ENCODE results near the gene IKZF3.

IKZF3 gene

GRCh38 chr17:39835038-39835786 is 28.9 kb downstream of the IKZF3 start:
- H3K36me3 ChIP-seq (ENCODE audit: insufficient read depth), result peaks cover 18% of the 10 kb centered on the region; the same call in 1 of the 2 replicates
- no peak overlapping the region for H2AFZ ChIP-seq (ENCODE audit: low read depth)
- no peaks in the 10 kb centered on the region for H3K27me3 ChIP-seq (ENCODE audit: insufficient read depth, low read depth)
- H3K27ac ChIP-seq, result no peak overlapping the region; the same call in 1 of the 2 replicates
- no peak overlapping the region for H3K9ac ChIP-seq
- H4K20me1 ChIP-seq (ENCODE audit: insufficient read depth), result no peaks in the 10 kb centered on the region
- no peak overlapping the region; the same call in 1 of the 2 replicates for H3K4me2 ChIP-seq
- TF ChIP-seq CTCF (conservative IDR thresholded peaks at IDR 0.05; ENCODE audit: low read depth, low read length), result no peak
- H3K4me3 ChIP-seq (IDR thresholded peaks at IDR 0.05; ENCODE audit: insufficient read depth, low read depth, low read length), result no peak overlapping the region
- peaks cover 93% of the 10 kb centered on the region for H3K79me2 ChIP-seq (ENCODE audit: insufficient read depth, low read depth)
- H3K4me1 ChIP-seq (ENCODE audit: low read depth, poor library complexity, severe bottlenecking), result peaks cover 62% of the 10 kb centered on the region

DNA sequence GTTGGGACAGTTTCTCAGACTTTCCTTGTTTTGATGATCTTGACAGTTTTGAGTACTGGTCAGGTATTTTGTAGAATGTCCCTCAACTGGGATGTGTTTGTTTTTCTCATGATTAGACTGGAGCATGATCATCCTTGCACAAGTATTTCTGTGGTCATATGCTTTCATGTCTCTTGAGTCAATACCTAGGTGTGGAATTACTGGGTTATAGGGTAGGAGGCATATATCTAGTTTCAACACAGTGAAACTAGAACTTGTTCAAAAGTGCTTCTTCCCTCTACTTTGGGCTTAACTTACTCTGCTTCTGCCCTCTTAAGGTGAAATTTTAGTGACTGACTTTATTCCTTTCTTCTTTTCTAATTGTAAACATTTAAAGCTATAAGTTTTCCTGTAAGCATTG is 30.1 kb downstream of the IKZF3 start:
- H3K36me3 ChIP-seq (ENCODE audit: insufficient read depth), result peaks cover 21% of the 10 kb centered on the region; the same call in 1 of the 2 replicates
- H4K20me1 ChIP-seq (ENCODE audit: insufficient read depth), result no peaks in the 10 kb centered on the region
- H3K27ac ChIP-seq, result peak overlapping the region; percentile 25
- H3K4me1 ChIP-seq (ENCODE audit: low read depth, poor library complexity, severe bottlenecking), result peaks cover 57% of the 10 kb centered on the region
- H3K4me2 ChIP-seq, result no peak overlapping the region; the same call in 1 of the 2 replicates
- H3K79me2 ChIP-seq (ENCODE audit: insufficient read depth, low read depth), result peaks cover 87% of the 10 kb centered on the region
- H2AFZ ChIP-seq (ENCODE audit: low read depth), result no peak overlapping the region
- TF ChIP-seq CTCF (conservative IDR thresholded peaks at IDR 0.05; ENCODE audit: low read depth, low read length), result no peak
- H3K4me3 ChIP-seq (IDR thresholded peaks at IDR 0.05; ENCODE audit: insufficient read depth, low read depth, low read length), result no peak overlapping the region
- no peaks in the 10 kb centered on the region for H3K27me3 ChIP-seq (ENCODE audit: insufficient read depth, low read depth)
- H3K9ac ChIP-seq, result no peak overlapping the region

- Histone ChIP-seq H3K36me3 (ENCODE audit: insufficient read depth) (peaks cover 40% of the 10 kb centered on the region; the same call in 1 of the 2 replicates), H3K4me2 (no peak overlapping the region), H3K27ac (no peak overlapping the region), H4K20me1 (ENCODE audit: insufficient read depth) (no peaks in the 10 kb centered on the region), H3K4me1 (ENCODE audit: low read depth, poor library complexity, severe bottlenecking) (peaks cover 45% of the 10 kb centered on the region), H3K27me3 (ENCODE audit: insufficient read depth, low read depth) (no peaks in the 10 kb centered on the region), H3K4me3 (IDR thresholded peaks at IDR 0.05; ENCODE audit: insufficient read depth, low read depth, low read length) (no peak overlapping the region), H3K79me2 (ENCODE audit: insufficient read depth, low read depth) (peaks cover 65% of the 10 kb centered on the region), H2AFZ (ENCODE audit: low read depth) (no peak overlapping the region), H3K9ac (no peak overlapping the region)
- TF ChIP-seq CTCF (conservative IDR thresholded peaks at IDR 0.05; ENCODE audit: low read depth, low read length), result no peak
These were observed 32.5 kb downstream of the IKZF3 start for GRCh38 chr17:39831588-39831987.

DNA sequence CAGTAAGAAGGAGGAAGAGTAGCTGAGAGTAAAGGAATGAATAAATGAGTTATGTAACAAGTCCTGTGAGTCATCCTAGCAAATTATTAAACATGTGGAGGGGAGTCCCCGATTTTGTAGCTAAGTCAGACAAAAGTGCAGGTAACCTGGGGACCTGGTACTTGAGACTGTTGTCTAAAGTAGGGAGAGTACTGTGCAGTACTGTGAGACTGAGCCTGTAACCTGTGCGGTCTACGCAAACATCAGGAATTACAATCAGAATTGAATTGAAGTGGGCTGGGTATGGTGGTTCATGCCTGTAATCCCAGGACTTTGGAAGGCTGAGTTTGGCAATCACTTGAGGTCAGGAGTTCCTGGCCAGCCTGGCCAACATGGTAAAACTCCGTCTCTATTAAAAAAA is 35.7 kb downstream of the IKZF3 start:
- H3K4me2 ChIP-seq, result no peak overlapping the region
- H2AFZ ChIP-seq (ENCODE audit: low read depth), result no peak overlapping the region
- H3K27ac ChIP-seq, result no peak overlapping the region
- no peak overlapping the region for H3K9ac ChIP-seq
- H3K27me3 ChIP-seq (ENCODE audit: insufficient read depth, low read depth), result no peaks in the 10 kb centered on the region
- H4K20me1 ChIP-seq (ENCODE audit: insufficient read depth), result no peaks in the 10 kb centered on the region
- no peak for TF ChIP-seq CTCF (conservative IDR thresholded peaks at IDR 0.05; ENCODE audit: low read depth, low read length)
- peaks cover 49% of the 10 kb centered on the region for H3K79me2 ChIP-seq (ENCODE audit: insufficient read depth, low read depth)
- H3K4me1 ChIP-seq (ENCODE audit: low read depth, poor library complexity, severe bottlenecking), result peaks cover 14% of the 10 kb centered on the region
- H3K36me3 ChIP-seq (ENCODE audit: insufficient read depth), result peaks cover 70% of the 10 kb centered on the region; the same call in 1 of the 2 replicates
- H3K4me3 ChIP-seq (IDR thresholded peaks at IDR 0.05; ENCODE audit: insufficient read depth, low read depth, low read length), result no peak overlapping the region
